GM18499 (cell line): ENCODE data around the gene ANO10.
"Not testable (repeated sequence)": the region's sequence is repeated elsewhere in the genome, so short reads cannot be mapped to it uniquely, and the experiment has no call there.

Experiments used
- ATAC-seq: cut with Tn5 transposase; IDR thresholded peaks from one replicate; pipeline ENCODE4 v1.9.1; 2021; ENCODE audit warnings: moderate number of reproducible peaks; ENCODE audit not compliant: insufficient read depth, unreplicated experiment

ANO10 gene

GRCh38 chr3:43584043-43584826 lies 37.6 kb downstream of the ANO10 start:
- no peak for ATAC-seq

- no peak for ATAC-seq
These were observed 38.3 kb downstream of the ANO10 start for GRCh38 chr3:43583481-43583880.

- no peak for ATAC-seq
These were observed 38.9 kb downstream of the ANO10 start for GRCh38 chr3:43582866-43583265.

GRCh38 chr3:43581343-43581742 lies 40.5 kb downstream of the ANO10 start:
- ATAC-seq, result no peak

GRCh38 chr3:43580181-43580580 lies 41.6 kb downstream of the ANO10 start:
- no peak for ATAC-seq

- no peak for ATAC-seq
These were observed 48.2 kb downstream of the ANO10 start for GRCh38 chr3:43573576-43573975.

- not testable (repeated sequence) for ATAC-seq
These were observed 56.0 kb downstream of the ANO10 start for GRCh38 chr3:43565661-43566341.

- ATAC-seq, result no peak
These were observed 61.9 kb downstream of the ANO10 start for GRCh38 chr3:43559961-43560360.

- no peak for ATAC-seq
These were observed 63.6 kb downstream of the ANO10 start for GRCh38 chr3:43558171-43558570.

- no peak for ATAC-seq
These were observed 72.1 kb downstream of the ANO10 start for GRCh38 chr3:43549626-43550290.

- not testable (repeated sequence) for ATAC-seq
These were observed 77.5 kb downstream of the ANO10 start for GRCh38 chr3:43544277-43544676.

- ATAC-seq, result no peak
These were observed 79.3 kb downstream of the ANO10 start for GRCh38 chr3:43542328-43543043.

GRCh38 chr3:43540624-43541023 lies 81.2 kb downstream of the ANO10 start:
- no peak for ATAC-seq

- ATAC-seq, result no peak
These were observed 82.5 kb downstream of the ANO10 start for GRCh38 chr3:43539321-43539720.

GRCh38 chr3:43537225-43537624 lies 84.6 kb downstream of the ANO10 start:
- ATAC-seq, result no peak

- no peak for ATAC-seq
These were observed 87.1 kb downstream of the ANO10 start for GRCh38 chr3:43534675-43535074.

GRCh38 chr3:43533009-43533408 lies 88.8 kb downstream of the ANO10 start:
- ATAC-seq, result no peak

GRCh38 chr3:43531835-43532234 lies 90.0 kb downstream of the ANO10 start:
- no peak for ATAC-seq

- no peak for ATAC-seq
These were observed 93.2 kb downstream of the ANO10 start for GRCh38 chr3:43528498-43529099.

- no peak for ATAC-seq
These were observed 94.9 kb downstream of the ANO10 start for GRCh38 chr3:43526956-43527355.
